HCT116 (cell line): Measurements from ENCODE around the gene TMEM219.

Source experiments
- CEBPB ChIP-seq: IDR thresholded peaks from 2 replicates; pipeline ENCODE4 v1.6.1; 2012; ENCODE audit warnings: low read depth
- CTCF ChIP-seq, 3 experiments: fragments of 200-600 bp in 1 of 3; sonication (generic) in 1 of 3; IDR thresholded peaks in 2 of 3; conservative IDR thresholded peaks in 1 of 3; 2 replicates each; pipeline ENCODE4 v1.5.1; 2012 to 2017; ENCODE audit warnings: low read depth in 2 of 3, low read length in 2 of 3, antibody characterized with exemption in 1 of 3, borderline replicate concordance in 1 of 3, control low read depth in 1 of 3, mild to moderate bottlenecking in 1 of 3, mixed read lengths in 1 of 3, mixed run types in 1 of 3, moderate library complexity in 1 of 3; ENCODE audit not compliant: insufficient read depth in 1 of 3
- EZH2phosphoT487 ChIP-seq: fragments of 200-600 bp; IDR thresholded peaks from 2 replicates; pipeline ENCODE4 v1.6.1; 2018; ENCODE audit warnings: antibody characterized with exemption, borderline replicate concordance
- REST ChIP-seq: IDR thresholded peaks from 2 replicates; pipeline ENCODE4 v1.6.1; 2012; ENCODE audit warnings: low read depth
- SP1 ChIP-seq: IDR thresholded peaks from 2 replicates; pipeline ENCODE4 v1.6.1; 2012; ENCODE audit warnings: low read depth

- TF ChIP-seq CTCF (IDR thresholded peaks at IDR 0.05 in 2 of 3, conservative IDR thresholded peaks at IDR 0.05 in 1 of 3; ENCODE audit: borderline replicate concordance in 1 of 3, insufficient read depth in 1 of 3, low read depth in 2 of 3, low read length in 2 of 3) (no peak), EZH2phosphoT487 (no peak), SP1 (no peak), CEBPB (no peak), REST (no peak)
Observed at GRCh38 chr16:29968205-29968604, 6.3 kb downstream of the TMEM219 start.
